ENCODE data around the gene MLX.

GRCh38 chr17:42609182-42609813, 42.4 kb downstream of the MLX start, which contains the start of the genes RETREG3 and TUBG1:
- TF ChIP-seq CTCF (conservative IDR thresholded peaks at IDR 0.05 in 1 of 2, IDR thresholded peaks at IDR 0.05 in 1 of 2; ENCODE audit: low read depth in 1 of 2, low read length in 2 of 2), result peak; percentile 33 to 42
- no peak for TF ChIP-seq EZH2 (IDR thresholded peaks at IDR 0.05; ENCODE audit: low read length, missing control alignments)

Data from fibroblast of lung (primary cell).